AG09309 (cell line): ENCODE data around the gene NOB1.

Source experiments
- DNase-seq: peaks from one replicate; pipeline ENCODE4 v3.0.0-alpha.2; 2010; ENCODE audit warnings: low read depth
- H3K4me3 ChIP-seq: 2 replicates; pipeline ENCODE4 v1.5.1; 2011; ENCODE audit warnings: mild to moderate bottlenecking, low read depth, low read length, moderate library complexity; ENCODE audit not compliant: control insufficient read depth
- CTCF ChIP-seq: IDR thresholded peaks from 2 replicates; pipeline ENCODE4 v1.5.1; 2011; ENCODE audit warnings: mild to moderate bottlenecking, low read depth, low read length, inconsistent platforms; ENCODE audit not compliant: insufficient read depth, control insufficient read depth; ENCODE audit errors: missing control alignments

The NOB1 gene

DNA sequence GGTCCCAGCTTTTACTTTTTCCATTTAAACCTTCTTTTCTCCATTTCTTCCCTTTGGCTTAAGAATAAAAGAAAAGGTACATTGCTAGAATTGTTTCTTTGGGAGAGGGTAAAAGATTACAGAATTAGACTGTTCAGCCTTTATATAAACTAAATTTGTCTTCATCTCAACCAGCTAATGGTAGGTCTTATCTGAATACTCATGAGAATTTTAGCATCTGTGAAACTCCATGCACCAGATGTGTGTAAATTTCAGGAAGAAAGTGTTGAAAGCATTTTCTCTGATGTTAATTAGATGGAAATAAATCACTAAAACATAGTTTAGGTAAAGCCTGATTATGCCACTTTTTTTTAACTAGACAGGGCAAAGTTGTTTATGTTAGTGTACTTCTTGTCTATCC lies 53.3 kb downstream of the NOB1 start:
- TF ChIP-seq CTCF: no peak
- DNase-seq: no peak
- no peak overlapping the region for H3K4me3 ChIP-seq

DNA sequence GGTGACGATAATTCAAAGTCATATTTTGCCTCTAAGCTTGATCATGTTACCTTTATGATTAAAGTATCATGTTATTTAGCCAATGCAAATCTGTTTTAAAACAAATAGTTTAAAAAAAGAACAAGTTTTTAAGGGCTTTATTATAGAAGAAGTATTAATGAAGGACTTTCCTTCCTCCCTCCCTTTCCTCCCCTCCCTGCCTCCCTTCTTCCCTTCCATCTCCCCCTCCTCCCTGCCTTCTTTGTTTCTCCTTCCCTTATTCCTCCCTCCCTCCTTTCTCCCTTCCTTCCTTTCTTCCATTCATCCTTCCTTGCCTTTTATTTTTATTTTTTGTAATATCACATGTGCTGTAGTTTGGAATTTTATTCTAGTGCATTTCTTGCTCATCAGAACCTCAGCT lies 54.8 kb downstream of the NOB1 start:
- TF ChIP-seq CTCF: no peak
- DNase-seq: no peak
- no peak overlapping the region for H3K4me3 ChIP-seq

GRCh38 chr16:69698404-69698803 lies 56.3 kb downstream of the NOB1 start:
- no peak for DNase-seq
- H3K4me3 ChIP-seq: no peak overlapping the region
- no peak for TF ChIP-seq CTCF

DNA sequence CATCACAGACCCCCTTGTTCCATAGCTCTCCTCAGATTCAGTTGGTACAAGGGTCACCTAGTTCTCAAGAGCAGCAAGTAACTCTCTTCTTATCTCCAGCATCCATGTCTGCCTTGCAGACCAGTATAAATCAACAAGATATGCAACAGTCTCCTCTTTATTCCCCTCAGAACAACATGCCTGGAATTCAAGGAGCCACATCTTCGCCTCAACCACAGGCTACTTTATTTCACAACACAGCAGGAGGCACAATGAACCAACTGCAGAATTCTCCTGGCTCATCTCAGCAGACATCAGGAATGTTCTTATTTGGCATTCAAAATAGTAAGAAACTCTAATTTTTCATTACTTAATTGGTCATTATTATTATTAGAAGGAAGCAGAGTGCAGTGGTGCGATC lies 60.8 kb downstream of the NOB1 start:
- no peak overlapping the region for H3K4me3 ChIP-seq
- TF ChIP-seq CTCF: no peak
- DNase-seq: no peak

DNA sequence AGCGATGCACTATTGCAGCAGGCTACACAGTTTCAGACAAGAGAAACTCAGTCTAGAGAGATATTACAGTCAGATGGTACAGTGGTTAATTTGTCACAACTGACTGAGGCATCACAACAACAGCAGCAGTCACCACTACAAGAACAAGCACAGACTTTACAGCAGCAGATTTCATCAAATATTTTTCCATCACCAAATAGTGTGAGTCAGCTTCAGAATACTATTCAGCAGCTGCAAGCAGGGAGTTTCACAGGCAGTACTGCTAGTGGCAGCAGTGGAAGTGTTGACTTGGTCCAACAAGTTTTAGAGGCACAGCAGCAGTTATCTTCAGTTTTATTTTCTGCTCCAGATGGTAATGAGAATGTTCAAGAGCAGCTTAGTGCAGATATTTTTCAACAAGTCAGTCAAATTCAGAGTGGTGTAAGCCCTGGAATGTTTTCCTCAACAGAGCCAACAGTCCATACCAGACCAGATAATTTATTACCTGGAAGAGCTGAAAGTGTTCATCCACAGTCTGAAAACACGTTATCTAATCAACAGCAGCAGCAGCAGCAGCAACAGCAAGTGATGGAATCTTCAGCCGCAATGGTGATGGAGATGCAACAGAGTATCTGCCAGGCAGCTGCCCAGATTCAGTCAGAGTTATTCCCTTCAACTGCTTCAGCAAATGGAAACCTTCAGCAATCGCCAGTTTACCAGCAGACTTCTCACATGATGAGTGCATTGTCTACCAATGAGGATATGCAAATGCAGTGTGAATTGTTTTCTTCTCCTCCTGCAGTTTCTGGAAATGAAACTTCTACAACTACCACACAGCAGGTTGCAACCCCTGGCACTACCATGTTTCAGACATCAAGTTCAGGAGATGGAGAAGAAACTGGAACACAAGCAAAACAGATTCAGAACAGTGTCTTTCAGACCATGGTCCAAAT lies 62.5 kb downstream of the NOB1 start:
- TF ChIP-seq CTCF: no peak
- no peak overlapping the region for H3K4me3 ChIP-seq
- no peak for DNase-seq
